Neural cell (in vitro differentiated cells): ENCODE measurements around the gene BRMS1. TPM values are rescaled to one million over a fixed set of nuclear protein-coding genes. Genes with fewer than 3 reads are reported as not detected.

Experiments
- H2AFZ ChIP-seq: fragments of 200-600, 300-800 bp; sonication (generic), shearing (Covaris generic); 2 replicates; pipeline ENCODE4 v1.6.0; 2014; ENCODE audit warnings: low read depth, mild to moderate bottlenecking, antibody characterized with exemption, low read length, moderate library complexity
- H3F3A ChIP-seq: fragments of 200-600 bp; shearing (Covaris generic); 2 replicates; pipeline ENCODE4 v1.6.1; 2016; ENCODE audit warnings: mild to moderate bottlenecking, moderate library complexity, mixed read lengths, antibody characterized with exemption, low read length; ENCODE audit not compliant: insufficient read depth, poor library complexity, severe bottlenecking
- H3K27ac ChIP-seq: fragments of 200-600, 300-800 bp; sonication (generic), shearing (Covaris generic); 2 replicates; pipeline ENCODE4 v1.5.1; 2014; ENCODE audit warnings: mild to moderate bottlenecking, low read length, moderate library complexity
- H3K27me3 ChIP-seq: fragments of 300-800, 200-600 bp; sonication (generic), shearing (Covaris generic); 2 replicates; pipeline ENCODE4 v1.6.0; 2014; ENCODE audit warnings: mild to moderate bottlenecking, low read depth, low read length, moderate library complexity; ENCODE audit not compliant: insufficient read depth
- H3K36me3 ChIP-seq: fragments of 300-800, 200-600 bp; sonication (generic), shearing (Covaris generic); 2 replicates; pipeline ENCODE4 v1.5.1; 2014; ENCODE audit warnings: mild to moderate bottlenecking, antibody characterized with exemption, low read length, moderate library complexity; ENCODE audit not compliant: insufficient read depth
- H3K4me2 ChIP-seq: fragments of 300-800, 200-600 bp; sonication (generic), shearing (Covaris generic); 2 replicates; pipeline ENCODE4 v1.6.0; 2014; ENCODE audit warnings: mild to moderate bottlenecking, low read length
- H3K4me3 ChIP-seq: fragments of 300-800, 200-600 bp; sonication (generic), shearing (Covaris generic); 2 replicates; pipeline ENCODE4 v1.5.1; 2014; ENCODE audit warnings: mild to moderate bottlenecking, low read length, moderate library complexity
- H3K79me2 ChIP-seq: fragments of 200-600 bp; shearing (Covaris generic); replicated peaks from 2 replicates; pipeline ENCODE4 v1.6.0; 2014; ENCODE audit warnings: mild to moderate bottlenecking, low read length, moderate library complexity; ENCODE audit not compliant: insufficient read depth
- H3K9ac ChIP-seq: fragments of 300-800, 200-600 bp; sonication (generic), shearing (Covaris generic); 2 replicates; pipeline ENCODE4 v1.6.1; 2016; ENCODE audit warnings: mild to moderate bottlenecking, low read length, mixed read lengths
- H3K9me2 ChIP-seq: fragments of 200-600 bp; shearing (Covaris generic); 2 replicates; pipeline ENCODE4 v1.6.1; 2016; ENCODE audit warnings: mild to moderate bottlenecking, low read length, mixed read lengths; ENCODE audit not compliant: insufficient read depth
- H3K9me3 ChIP-seq: fragments of 200-600, 300-800 bp; sonication (generic), shearing (Covaris generic); 2 replicates; pipeline ENCODE4 v1.6.1; 2016; ENCODE audit warnings: mild to moderate bottlenecking, mixed run types, low read length, moderate library complexity, mixed read lengths
- H4K20me1 ChIP-seq: fragments of 200-600 bp; shearing (Covaris generic); 2 replicates; pipeline ENCODE4 v1.6.1; 2016; ENCODE audit warnings: mild to moderate bottlenecking, mixed run types; ENCODE audit not compliant: insufficient read depth
- EP300 ChIP-seq: fragments of 450-650 bp; conservative IDR thresholded peaks from 2 replicates; pipeline ENCODE4 v1.6.1; 2014; ENCODE audit warnings: antibody characterized with exemption, mild to moderate bottlenecking, moderate library complexity; ENCODE audit not compliant: poor library complexity, severe bottlenecking
- EZH2 ChIP-seq: fragments of 200-600, 300-800 bp; shearing (Covaris generic), sonication (generic); IDR thresholded peaks from 2 replicates; pipeline ENCODE4 v1.6.1; 2014; ENCODE audit warnings: antibody characterized with exemption, low read length, borderline replicate concordance, mild to moderate bottlenecking; ENCODE audit not compliant: insufficient read depth, poor library complexity, severe bottlenecking
- MXI1 ChIP-seq: fragments of 450-650 bp; conservative IDR thresholded peaks from 2 replicates; pipeline ENCODE4 v1.6.1; 2014; ENCODE audit warnings: antibody characterized with exemption, mild to moderate bottlenecking; ENCODE audit not compliant: poor library complexity, severe bottlenecking
- POLR2AphosphoS5 ChIP-seq: IDR thresholded peaks from 2 replicates; pipeline ENCODE4 v1.6.1; 2012
- RAD21 ChIP-seq: fragments of 450-650 bp; conservative IDR thresholded peaks from 2 replicates; pipeline ENCODE4 v1.6.1; 2014; ENCODE audit warnings: antibody characterized with exemption, mild to moderate bottlenecking, moderate library complexity
- SMC3 ChIP-seq: fragments of 450-650 bp; conservative IDR thresholded peaks from 2 replicates; pipeline ENCODE4 v1.6.1; 2014; ENCODE audit warnings: antibody characterized with exemption, mild to moderate bottlenecking, moderate library complexity; ENCODE audit not compliant: poor library complexity
- TAF1 ChIP-seq: IDR thresholded peaks from 2 replicates; pipeline ENCODE4 v1.6.1; 2012; ENCODE audit warnings: low read depth
- polyA plus RNA-seq: library from polyadenylated mRNA; depleted of rRNA; stranded (reverse); fragments of >200 nt; gene quantifications from 2 replicates; pipeline ENCODE4 v1.2.3, GENCODE V29; 2014
- TF ChIP-seq, protein P1 (sequence below): IDR thresholded peaks from 2 replicates; pipeline ENCODE4 v1.6.1; 2012; ENCODE audit warnings: borderline replicate concordance
- TF ChIP-seq, protein P2 (sequence below): fragments of 450-650 bp; IDR thresholded peaks from 2 replicates; pipeline ENCODE4 v1.5.1; 2014; ENCODE audit warnings: antibody characterized with exemption, mild to moderate bottlenecking, moderate library complexity; ENCODE audit not compliant: poor library complexity, severe bottlenecking

The BRMS1 gene
- polyA plus RNA-seq, 1 donor from 2014 or later = 78.3 TPM

DNA sequence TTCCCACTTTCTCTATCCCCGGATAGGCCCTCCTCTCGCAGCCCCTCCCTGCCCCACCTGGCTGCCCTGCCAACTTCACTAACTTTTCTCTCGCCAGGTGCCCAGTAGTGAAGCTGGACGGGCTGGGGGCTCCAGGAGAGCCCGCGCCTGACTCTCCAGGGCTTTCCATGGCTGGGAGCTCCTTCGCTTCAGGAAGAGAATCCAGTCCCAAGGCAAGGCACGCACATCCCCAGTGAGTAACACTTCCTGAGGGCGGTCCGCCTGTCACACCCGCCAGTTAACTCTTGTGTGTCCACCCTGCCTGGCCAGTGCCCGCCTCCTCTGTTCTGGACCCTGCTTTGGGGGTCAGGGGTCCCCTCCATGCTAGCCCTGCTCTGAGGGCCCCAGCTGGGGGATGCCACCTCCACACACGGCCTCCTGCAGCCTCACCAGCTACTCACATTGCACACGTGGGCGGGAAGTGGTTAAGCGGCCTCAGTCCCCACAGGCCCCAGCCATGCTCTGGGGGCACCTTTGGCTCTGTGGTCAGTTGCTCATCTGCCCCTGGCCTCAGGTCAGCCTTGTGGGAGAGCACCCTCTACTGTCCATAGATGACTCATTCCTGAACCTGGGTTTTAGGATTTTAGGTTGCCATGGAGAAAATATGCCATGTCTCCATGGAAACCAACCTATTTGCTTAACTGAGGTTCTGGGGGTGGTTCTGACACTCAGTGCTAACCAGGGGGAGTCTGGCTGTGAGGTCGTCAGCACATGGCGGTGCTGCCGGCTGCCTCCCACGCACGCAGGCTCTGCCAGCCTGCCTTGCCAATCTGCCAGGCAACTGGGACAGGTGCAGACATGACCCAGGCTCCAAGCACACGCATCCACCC lies 8.4 kb downstream of the BRMS1 start, which contains the start of gene RIN1:
RIN1 (minus strand) TSS at position 201 of the 869 bp plus-strand sequence; CDS start at position 169, 32 bp downstream.
- no peak within 1 kb of the TSS for H2AFZ ChIP-seq
- H3K36me3 ChIP-seq = no peaks in the 10 kb centered on the region
- H3K79me2 ChIP-seq = no peaks in the 10 kb centered on the region
- H3K27me3 ChIP-seq = no peaks in the 10 kb centered on the region
- no peak for TF ChIP-seq TAF1
- no peak for TF ChIP-seq SMC3
- no peak for TF ChIP-seq EZH2
- TF ChIP-seq EP300 = no peak
- TF ChIP-seq RAD21 = peak; percentile 48
- no peak for TF ChIP-seq MXI1
- TF ChIP-seq, protein P1, sequence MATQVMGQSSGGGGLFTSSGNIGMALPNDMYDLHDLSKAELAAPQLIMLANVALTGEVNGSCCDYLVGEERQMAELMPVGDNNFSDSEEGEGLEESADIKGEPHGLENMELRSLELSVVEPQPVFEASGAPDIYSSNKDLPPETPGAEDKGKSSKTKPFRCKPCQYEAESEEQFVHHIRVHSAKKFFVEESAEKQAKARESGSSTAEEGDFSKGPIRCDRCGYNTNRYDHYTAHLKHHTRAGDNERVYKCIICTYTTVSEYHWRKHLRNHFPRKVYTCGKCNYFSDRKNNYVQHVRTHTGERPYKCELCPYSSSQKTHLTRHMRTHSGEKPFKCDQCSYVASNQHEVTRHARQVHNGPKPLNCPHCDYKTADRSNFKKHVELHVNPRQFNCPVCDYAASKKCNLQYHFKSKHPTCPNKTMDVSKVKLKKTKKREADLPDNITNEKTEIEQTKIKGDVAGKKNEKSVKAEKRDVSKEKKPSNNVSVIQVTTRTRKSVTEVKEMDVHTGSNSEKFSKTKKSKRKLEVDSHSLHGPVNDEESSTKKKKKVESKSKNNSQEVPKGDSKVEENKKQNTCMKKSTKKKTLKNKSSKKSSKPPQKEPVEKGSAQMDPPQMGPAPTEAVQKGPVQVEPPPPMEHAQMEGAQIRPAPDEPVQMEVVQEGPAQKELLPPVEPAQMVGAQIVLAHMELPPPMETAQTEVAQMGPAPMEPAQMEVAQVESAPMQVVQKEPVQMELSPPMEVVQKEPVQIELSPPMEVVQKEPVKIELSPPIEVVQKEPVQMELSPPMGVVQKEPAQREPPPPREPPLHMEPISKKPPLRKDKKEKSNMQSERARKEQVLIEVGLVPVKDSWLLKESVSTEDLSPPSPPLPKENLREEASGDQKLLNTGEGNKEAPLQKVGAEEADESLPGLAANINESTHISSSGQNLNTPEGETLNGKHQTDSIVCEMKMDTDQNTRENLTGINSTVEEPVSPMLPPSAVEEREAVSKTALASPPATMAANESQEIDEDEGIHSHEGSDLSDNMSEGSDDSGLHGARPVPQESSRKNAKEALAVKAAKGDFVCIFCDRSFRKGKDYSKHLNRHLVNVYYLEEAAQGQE = no peak
- TF ChIP-seq, protein P2, sequence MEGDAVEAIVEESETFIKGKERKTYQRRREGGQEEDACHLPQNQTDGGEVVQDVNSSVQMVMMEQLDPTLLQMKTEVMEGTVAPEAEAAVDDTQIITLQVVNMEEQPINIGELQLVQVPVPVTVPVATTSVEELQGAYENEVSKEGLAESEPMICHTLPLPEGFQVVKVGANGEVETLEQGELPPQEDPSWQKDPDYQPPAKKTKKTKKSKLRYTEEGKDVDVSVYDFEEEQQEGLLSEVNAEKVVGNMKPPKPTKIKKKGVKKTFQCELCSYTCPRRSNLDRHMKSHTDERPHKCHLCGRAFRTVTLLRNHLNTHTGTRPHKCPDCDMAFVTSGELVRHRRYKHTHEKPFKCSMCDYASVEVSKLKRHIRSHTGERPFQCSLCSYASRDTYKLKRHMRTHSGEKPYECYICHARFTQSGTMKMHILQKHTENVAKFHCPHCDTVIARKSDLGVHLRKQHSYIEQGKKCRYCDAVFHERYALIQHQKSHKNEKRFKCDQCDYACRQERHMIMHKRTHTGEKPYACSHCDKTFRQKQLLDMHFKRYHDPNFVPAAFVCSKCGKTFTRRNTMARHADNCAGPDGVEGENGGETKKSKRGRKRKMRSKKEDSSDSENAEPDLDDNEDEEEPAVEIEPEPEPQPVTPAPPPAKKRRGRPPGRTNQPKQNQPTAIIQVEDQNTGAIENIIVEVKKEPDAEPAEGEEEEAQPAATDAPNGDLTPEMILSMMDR = peak; percentile 53
- peak within 1 kb of the TSS; percentile 12 for H3K9ac ChIP-seq
- H3F3A ChIP-seq = no peaks in the 10 kb centered on the region
- H3K4me2 ChIP-seq = no peak within 1 kb of the TSS
- peak within 1 kb of the TSS; percentile 28 for H3K4me3 ChIP-seq
- no peaks in the 10 kb centered on the region for H3K9me3 ChIP-seq
- no peaks in the 10 kb centered on the region for H3K9me2 ChIP-seq
- H3K27ac ChIP-seq = no peak within 1 kb of the TSS
- no peaks in the 10 kb centered on the region for H4K20me1 ChIP-seq

DNA sequence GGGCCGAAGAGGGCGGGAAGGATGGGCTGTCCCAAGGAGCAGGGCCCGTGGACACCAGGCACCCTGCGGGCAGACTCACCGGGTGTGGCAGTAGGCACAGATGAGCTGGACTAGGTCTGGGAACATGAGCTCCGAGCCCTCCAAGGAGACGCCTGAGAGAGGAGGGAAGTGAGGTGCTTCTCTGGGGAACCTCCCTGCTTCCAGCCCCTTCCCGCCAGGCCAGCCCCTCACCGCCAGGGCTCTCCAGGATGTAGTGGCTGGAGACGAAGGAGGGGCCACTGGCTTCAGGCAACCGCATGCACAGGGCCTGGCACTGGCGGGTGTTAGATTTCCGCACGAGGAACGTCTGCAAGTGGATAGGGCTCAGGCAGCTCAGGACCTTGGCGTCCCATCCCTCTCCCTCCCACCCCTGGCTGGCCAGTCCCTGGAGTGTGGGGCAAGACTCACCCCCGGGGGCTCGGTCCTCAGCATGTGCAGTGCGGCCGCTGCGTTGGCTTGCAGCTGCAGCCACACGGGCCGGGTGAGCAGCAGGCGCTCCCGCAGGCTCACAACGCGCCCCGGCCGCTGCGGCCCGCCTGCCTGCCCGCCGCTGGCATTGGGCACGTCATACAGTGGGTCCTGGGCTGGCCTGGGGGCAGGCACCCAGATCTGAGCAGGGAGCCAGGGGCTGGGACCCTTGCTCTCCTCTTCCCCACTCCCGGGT lies 9.2 kb downstream of the BRMS1 start:
- no peaks in the 10 kb centered on the region for H3K79me2 ChIP-seq
- H3F3A ChIP-seq = no peaks in the 10 kb centered on the region
- H2AFZ ChIP-seq = no peak overlapping the region
- TF ChIP-seq SMC3 = no peak
- no peak for TF ChIP-seq POLR2AphosphoS5
- TF ChIP-seq EP300 = no peak
- TF ChIP-seq TAF1 = no peak
- TF ChIP-seq, protein P2 = no peak
- TF ChIP-seq, protein P1 = no peak
- no peak for TF ChIP-seq RAD21
- no peak for TF ChIP-seq MXI1
- TF ChIP-seq EZH2 = no peak
- no peaks in the 10 kb centered on the region for H4K20me1 ChIP-seq
- no peaks in the 10 kb centered on the region for H3K27me3 ChIP-seq
- no peak overlapping the region for H3K9ac ChIP-seq
- no peak overlapping the region for H3K4me3 ChIP-seq
- H3K9me3 ChIP-seq = no peaks in the 10 kb centered on the region
- H3K9me2 ChIP-seq = no peaks in the 10 kb centered on the region
- no peak overlapping the region for H3K27ac ChIP-seq
- no peaks in the 10 kb centered on the region for H3K36me3 ChIP-seq
- no peak overlapping the region for H3K4me2 ChIP-seq
